ENCODE data around the gene UTP15.

The UTP15 gene

GRCh38 chr5:73550016-73550415 lies 15.5 kb upstream of the UTP15 start:
- Histone ChIP-seq H3K27me3 (ENCODE audit: insufficient read depth, low read depth, severe bottlenecking) (no peaks in the 10 kb centered on the region), H3K4me3 (ENCODE audit: low read depth, low read length) (no peak overlapping the region), H3K36me3 (peaks cover 10% of the 10 kb centered on the region), H3K9me3 (ENCODE audit: severe bottlenecking) (no peaks in the 10 kb centered on the region), H3K27ac (no peak overlapping the region)
- no peak for TF ChIP-seq CTCF (IDR thresholded peaks at IDR 0.05; ENCODE audit: low read depth, low read length)
- no peak for DNase-seq

GRCh38 chr5:73552642-73553041 lies 12.9 kb upstream of the UTP15 start:
- no peak for TF ChIP-seq CTCF (IDR thresholded peaks at IDR 0.05; ENCODE audit: low read depth, low read length)
- no peaks in the 10 kb centered on the region for H3K9me3 ChIP-seq (ENCODE audit: severe bottlenecking)
- peaks cover 22% of the 10 kb centered on the region for H3K36me3 ChIP-seq
- H3K27ac ChIP-seq, result no peak overlapping the region
- H3K27me3 ChIP-seq (ENCODE audit: insufficient read depth, low read depth, severe bottlenecking), result no peaks in the 10 kb centered on the region
- no peak for DNase-seq
- no peak overlapping the region for H3K4me3 ChIP-seq (ENCODE audit: low read depth, low read length)

GRCh38 chr5:73558950-73559349 lies 6.6 kb upstream of the UTP15 start:
- no peaks in the 10 kb centered on the region for H3K27me3 ChIP-seq (ENCODE audit: insufficient read depth, low read depth, severe bottlenecking)
- no peak for DNase-seq
- peaks cover 49% of the 10 kb centered on the region for H3K36me3 ChIP-seq
- H3K9me3 ChIP-seq (ENCODE audit: severe bottlenecking), result no peaks in the 10 kb centered on the region
- H3K27ac ChIP-seq, result no peak overlapping the region
- TF ChIP-seq CTCF (IDR thresholded peaks at IDR 0.05; ENCODE audit: low read depth, low read length), result no peak
- no peak overlapping the region for H3K4me3 ChIP-seq (ENCODE audit: low read depth, low read length)

GRCh38 chr5:73564018-73564417 lies 1.5 kb upstream of the UTP15 start:
- peak overlapping the region; percentile 100 for H3K4me3 ChIP-seq (ENCODE audit: low read depth, low read length)
- no peak overlapping the region for H3K27ac ChIP-seq
- no peaks in the 10 kb centered on the region for H3K9me3 ChIP-seq (ENCODE audit: severe bottlenecking)
- no peak for DNase-seq
- peaks cover 30% of the 10 kb centered on the region for H3K36me3 ChIP-seq
- no peak for TF ChIP-seq CTCF (IDR thresholded peaks at IDR 0.05; ENCODE audit: low read depth, low read length)
- no peaks in the 10 kb centered on the region for H3K27me3 ChIP-seq (ENCODE audit: insufficient read depth, low read depth, severe bottlenecking)

- TF ChIP-seq CTCF (IDR thresholded peaks at IDR 0.05; ENCODE audit: low read depth, low read length), result no peak
- Histone ChIP-seq H3K27me3 (ENCODE audit: insufficient read depth, low read depth, severe bottlenecking) (no peaks in the 10 kb centered on the region), H3K27ac (peak overlapping the region; percentile 93), H3K4me3 (ENCODE audit: low read depth, low read length) (peak overlapping the region; percentile 100), H3K36me3 (peaks cover 31% of the 10 kb centered on the region), H3K9me3 (ENCODE audit: severe bottlenecking) (no peaks in the 10 kb centered on the region)
- no peak for DNase-seq
These were observed 868 bp upstream of the UTP15 start for GRCh38 chr5:73564675-73565074.

GRCh38 chr5:73565969-73566547 lies 515 bp downstream of the UTP15 start:
- Histone ChIP-seq H3K4me3 (ENCODE audit: low read depth, low read length) (peak overlapping the region; percentile 100), H3K27ac (peak overlapping the region; percentile 93), H3K36me3 (peaks cover 28% of the 10 kb centered on the region), H3K27me3 (ENCODE audit: insufficient read depth, low read depth, severe bottlenecking) (no peaks in the 10 kb centered on the region), H3K9me3 (ENCODE audit: severe bottlenecking) (no peaks in the 10 kb centered on the region)
- no peak for TF ChIP-seq CTCF (IDR thresholded peaks at IDR 0.05; ENCODE audit: low read depth, low read length)
- DNase-seq, result no peak

Measured in WERI-Rb-1 (cell line).